ENCODE data around the gene TAS2R60. TPM values are rescaled to one million over a fixed set of nuclear protein-coding genes. Genes with fewer than 3 reads are reported as not detected.

The TAS2R60 gene
- total RNA-seq, 4 donors from 2014 or later, result 1.3 TPM; not detected in 3

- Histone ChIP-seq H3K4me3 (no peak overlapping the region), H3K36me3 (no peaks in the 10 kb centered on the region), H3K27ac (no peak overlapping the region), H3K27me3 (no peaks in the 10 kb centered on the region), H3K9me3 (no peaks in the 10 kb centered on the region), H3K4me1 (no peaks in the 10 kb centered on the region)
- TF ChIP-seq, protein P1, sequence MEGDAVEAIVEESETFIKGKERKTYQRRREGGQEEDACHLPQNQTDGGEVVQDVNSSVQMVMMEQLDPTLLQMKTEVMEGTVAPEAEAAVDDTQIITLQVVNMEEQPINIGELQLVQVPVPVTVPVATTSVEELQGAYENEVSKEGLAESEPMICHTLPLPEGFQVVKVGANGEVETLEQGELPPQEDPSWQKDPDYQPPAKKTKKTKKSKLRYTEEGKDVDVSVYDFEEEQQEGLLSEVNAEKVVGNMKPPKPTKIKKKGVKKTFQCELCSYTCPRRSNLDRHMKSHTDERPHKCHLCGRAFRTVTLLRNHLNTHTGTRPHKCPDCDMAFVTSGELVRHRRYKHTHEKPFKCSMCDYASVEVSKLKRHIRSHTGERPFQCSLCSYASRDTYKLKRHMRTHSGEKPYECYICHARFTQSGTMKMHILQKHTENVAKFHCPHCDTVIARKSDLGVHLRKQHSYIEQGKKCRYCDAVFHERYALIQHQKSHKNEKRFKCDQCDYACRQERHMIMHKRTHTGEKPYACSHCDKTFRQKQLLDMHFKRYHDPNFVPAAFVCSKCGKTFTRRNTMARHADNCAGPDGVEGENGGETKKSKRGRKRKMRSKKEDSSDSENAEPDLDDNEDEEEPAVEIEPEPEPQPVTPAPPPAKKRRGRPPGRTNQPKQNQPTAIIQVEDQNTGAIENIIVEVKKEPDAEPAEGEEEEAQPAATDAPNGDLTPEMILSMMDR (IDR thresholded peaks at IDR 0.05), result no peak
- no peak for TF ChIP-seq POLR2A (IDR thresholded peaks at IDR 0.05)
- no peak for DNase-seq
These were observed 7.9 kb downstream of the TAS2R60 start for GRCh38 chr7:143451122-143451521.

GRCh38 chr7:143451746-143452145 lies 8.5 kb downstream of the TAS2R60 start:
- Histone ChIP-seq H3K27me3 (no peaks in the 10 kb centered on the region), H3K36me3 (no peaks in the 10 kb centered on the region), H3K9me3 (no peaks in the 10 kb centered on the region), H3K27ac (no peak overlapping the region), H3K4me1 (no peaks in the 10 kb centered on the region), H3K4me3 (no peak overlapping the region)
- TF ChIP-seq POLR2A (IDR thresholded peaks at IDR 0.05), result no peak
- TF ChIP-seq, protein P1 (IDR thresholded peaks at IDR 0.05), result no peak
- DNase-seq, result no peak

- H3K36me3 ChIP-seq, result no peaks in the 10 kb centered on the region
- H3K27ac ChIP-seq, result no peak overlapping the region
- DNase-seq, result no peak
- H3K4me3 ChIP-seq, result no peak overlapping the region
- no peaks in the 10 kb centered on the region for H3K4me1 ChIP-seq
- no peaks in the 10 kb centered on the region for H3K27me3 ChIP-seq
- no peak for TF ChIP-seq POLR2A (IDR thresholded peaks at IDR 0.05)
- TF ChIP-seq, protein P1 (IDR thresholded peaks at IDR 0.05), result no peak
- no peaks in the 10 kb centered on the region for H3K9me3 ChIP-seq
These were observed 9.2 kb downstream of the TAS2R60 start for GRCh38 chr7:143452495-143452894.

DNA sequence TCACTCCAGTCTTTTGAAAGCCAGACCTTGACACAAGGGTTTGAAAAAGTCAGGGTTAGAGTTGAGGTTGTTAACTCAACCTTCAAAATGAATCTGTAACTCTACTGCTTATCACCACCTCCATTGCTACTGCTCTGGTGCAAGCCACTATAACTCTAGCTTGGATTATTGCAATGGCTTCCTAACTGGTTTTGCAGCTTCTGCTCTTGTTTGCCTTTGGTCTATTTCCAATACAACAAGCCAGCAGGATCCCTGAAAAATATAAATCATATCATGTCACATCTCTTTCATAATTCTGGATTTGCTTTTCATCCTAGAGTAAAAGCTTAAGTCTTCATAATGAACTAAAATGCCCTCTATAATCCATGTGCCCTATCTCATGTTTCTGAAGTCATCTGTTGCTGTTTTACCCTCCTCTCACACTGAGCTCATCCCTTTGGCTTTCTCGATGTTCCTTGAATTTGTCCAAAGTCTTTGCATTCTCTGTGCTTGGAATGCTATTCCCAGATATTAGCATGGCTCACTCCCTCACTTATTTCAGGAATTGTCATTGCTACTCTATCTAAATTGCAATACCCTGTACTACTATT lies 10.9 kb downstream of the TAS2R60 start:
- Histone ChIP-seq H3K27ac (no peak overlapping the region), H3K9me3 (no peaks in the 10 kb centered on the region), H3K36me3 (no peaks in the 10 kb centered on the region), H3K4me3 (no peak overlapping the region), H3K27me3 (no peaks in the 10 kb centered on the region), H3K4me1 (no peaks in the 10 kb centered on the region)
- DNase-seq, result no peak
- TF ChIP-seq, protein P1 (IDR thresholded peaks at IDR 0.05), result no peak
- TF ChIP-seq POLR2A (IDR thresholded peaks at IDR 0.05), result no peak

DNA sequence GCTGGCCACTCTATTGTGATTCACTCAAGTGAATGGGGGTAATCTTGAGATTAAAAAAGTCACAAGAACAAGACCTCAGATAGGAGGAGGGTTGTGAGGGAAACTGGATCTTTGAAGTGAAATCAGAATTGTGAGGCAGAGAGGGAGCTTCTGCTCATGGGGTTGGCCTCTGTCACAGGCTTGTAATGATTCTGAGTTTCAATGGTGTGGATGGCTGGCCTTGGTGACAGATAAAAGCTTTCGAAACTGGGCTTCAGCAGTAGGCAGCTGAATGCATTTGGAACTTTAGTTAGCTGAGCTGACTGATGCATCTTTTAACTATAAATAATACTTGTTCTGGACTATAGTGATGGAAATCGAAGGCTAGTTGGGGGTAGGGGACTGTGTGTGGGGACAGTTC lies 12.2 kb downstream of the TAS2R60 start:
- Histone ChIP-seq H3K36me3 (no peaks in the 10 kb centered on the region), H3K27ac (no peak overlapping the region), H3K4me3 (no peak overlapping the region), H3K9me3 (no peaks in the 10 kb centered on the region), H3K27me3 (no peaks in the 10 kb centered on the region), H3K4me1 (no peaks in the 10 kb centered on the region)
- DNase-seq, result no peak
- no peak for TF ChIP-seq POLR2A (IDR thresholded peaks at IDR 0.05)

- Histone ChIP-seq H3K27ac (no peak overlapping the region), H3K4me1 (no peaks in the 10 kb centered on the region), H3K4me3 (no peak overlapping the region), H3K9me3 (no peaks in the 10 kb centered on the region), H3K36me3 (no peaks in the 10 kb centered on the region), H3K27me3 (no peaks in the 10 kb centered on the region)
- DNase-seq, result no peak
- TF ChIP-seq, protein P1 (IDR thresholded peaks at IDR 0.05), result no peak
- TF ChIP-seq POLR2A (IDR thresholded peaks at IDR 0.05), result no peak
These were observed 12.7 kb downstream of the TAS2R60 start for GRCh38 chr7:143455942-143456341.

All from Peyer's patch (tissue), 4 donors.